ENCODE measurements around the gene ADCY3.

ADCY3 gene

GRCh38 chr2:24924732-24925131, 4.7 kb upstream of the ADCY3 start:
- no peak for DNase-seq

DNA sequence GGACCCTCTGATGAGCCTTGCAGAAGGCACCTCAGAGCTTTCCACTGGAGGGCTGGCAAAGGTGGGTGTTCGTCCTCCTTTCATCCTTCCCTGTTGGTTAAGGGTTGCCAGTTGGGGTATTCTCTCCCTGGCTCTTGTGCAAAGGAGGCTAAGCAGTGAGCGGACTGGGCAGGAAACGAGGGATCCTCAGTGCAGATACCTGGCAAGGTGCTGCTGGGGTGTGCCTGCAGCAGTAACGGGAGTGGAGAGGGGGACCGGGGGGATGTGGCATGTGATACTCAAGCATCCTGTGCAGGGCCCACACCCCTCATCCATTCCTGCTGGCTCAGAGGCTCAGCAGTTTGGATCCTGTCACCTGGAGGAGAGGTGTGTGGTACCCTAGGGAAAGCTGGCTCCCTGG, 4.2 kb upstream of the ADCY3 start:
- DNase-seq: no peak

GRCh38 chr2:24923106-24923505, 3.1 kb upstream of the ADCY3 start:
- no peak for DNase-seq

DNA sequence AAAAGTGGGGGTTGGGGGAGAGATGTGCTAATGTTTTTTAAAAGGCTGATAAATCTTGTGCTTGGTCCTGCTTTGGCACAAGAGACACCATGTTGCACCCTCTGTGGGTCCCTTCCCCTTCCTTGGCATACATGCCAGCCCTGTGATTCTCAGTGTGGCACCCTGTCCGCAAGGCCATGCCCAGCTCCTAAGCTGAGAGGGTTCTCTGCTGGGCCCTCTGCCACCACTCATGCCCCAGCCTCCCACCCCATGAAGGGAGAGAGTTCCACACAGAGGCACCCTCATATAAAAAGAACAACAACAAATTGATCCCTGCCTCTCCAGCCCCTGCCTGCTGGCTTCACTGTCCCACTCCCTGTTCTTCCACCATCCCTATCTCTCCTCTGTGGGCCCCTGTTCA, 2.5 kb upstream of the ADCY3 start:
- no peak for DNase-seq

GRCh38 chr2:24920809-24921441, 888 bp upstream of the ADCY3 start:
- no peak for DNase-seq

- DNase-seq: no peak
Measured at GRCh38 chr2:24919506-24920097, 435 bp downstream of the ADCY3 start.

DNA sequence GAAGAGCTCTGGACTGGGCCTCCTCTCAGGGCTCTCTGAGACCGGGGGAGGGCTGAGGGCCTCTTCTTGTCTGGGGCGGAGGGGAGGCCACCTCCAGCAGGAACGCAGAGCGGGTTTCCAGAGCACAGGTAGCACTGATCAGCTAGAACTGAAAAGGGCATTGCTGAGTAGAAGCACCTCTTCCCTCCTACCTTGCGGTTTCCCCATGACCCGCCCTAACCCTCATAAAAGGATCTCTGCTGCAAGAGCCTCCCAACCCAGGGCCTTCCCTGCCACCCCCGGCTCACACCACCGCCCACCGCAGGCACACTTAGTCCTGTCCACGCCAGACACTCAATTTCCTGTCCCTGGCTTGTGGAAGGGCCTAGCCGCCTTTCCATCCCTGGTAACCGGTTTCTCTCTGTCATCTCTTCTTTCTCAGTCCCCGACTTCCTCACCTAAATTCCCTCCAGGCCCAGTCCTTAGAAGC, 966 bp downstream of the ADCY3 start:
- no peak for DNase-seq

GRCh38 chr2:24918326-24919036, 1.6 kb downstream of the ADCY3 start:
- DNase-seq: no peak

DNA sequence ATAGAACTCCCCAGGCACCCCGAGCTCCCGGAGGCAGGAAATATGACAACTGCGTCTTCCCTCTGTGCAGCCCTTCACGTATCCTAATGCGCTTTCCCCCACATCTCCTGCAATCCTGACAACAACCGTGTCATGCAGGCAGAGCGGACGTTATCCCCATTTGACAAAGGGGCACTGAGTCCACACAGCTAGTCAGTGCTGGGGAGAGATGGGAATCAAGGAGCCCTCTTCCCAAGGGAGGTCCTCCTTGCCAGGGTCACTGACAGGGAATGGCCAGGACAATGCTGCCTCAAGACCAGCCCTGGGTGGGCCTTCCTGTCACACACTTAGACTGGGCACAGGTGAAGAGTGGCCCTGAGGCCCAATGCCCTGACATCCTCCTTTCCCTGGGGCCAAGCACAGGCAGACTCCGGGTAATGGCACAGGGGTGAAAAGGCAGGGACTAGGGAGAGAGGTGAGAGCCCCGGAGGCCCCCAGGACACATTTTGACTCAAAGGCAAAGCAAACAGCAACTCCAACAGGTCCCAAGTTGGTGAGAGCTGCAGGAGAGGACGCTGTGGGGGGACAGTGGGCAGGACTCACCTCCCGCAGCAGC, 2.2 kb downstream of the ADCY3 start:
- DNase-seq: no peak

GRCh38 chr2:24917086-24917485, 3.0 kb downstream of the ADCY3 start:
- no peak for DNase-seq

GRCh38 chr2:24915796-24916195, 4.2 kb downstream of the ADCY3 start:
- no peak for DNase-seq

DNA sequence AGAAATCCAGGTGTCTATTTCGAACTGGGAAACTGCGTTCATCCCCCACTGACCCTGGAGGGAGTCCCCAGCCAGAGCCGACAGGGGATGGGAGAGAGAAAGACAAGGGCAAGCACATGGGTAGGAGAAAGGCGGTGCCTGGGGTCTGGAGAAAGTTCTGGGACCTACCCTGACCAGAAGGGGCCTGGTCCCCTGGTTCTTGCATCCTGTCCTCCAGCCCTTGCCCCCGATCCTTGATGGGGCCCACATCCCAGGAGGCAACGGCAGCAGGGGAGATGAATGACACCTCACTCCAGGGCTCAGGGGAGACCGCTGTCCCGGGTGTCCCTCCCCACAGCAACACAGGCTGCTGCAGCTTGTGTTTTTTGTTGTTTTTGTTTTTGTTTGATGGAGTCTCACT, 4.9 kb downstream of the ADCY3 start:
- no peak for DNase-seq

GRCh38 chr2:24914713-24915112, 5.3 kb downstream of the ADCY3 start:
- DNase-seq: no peak

- DNase-seq: no peak
Measured at GRCh38 chr2:24913911-24914310, 6.1 kb downstream of the ADCY3 start.

DNA sequence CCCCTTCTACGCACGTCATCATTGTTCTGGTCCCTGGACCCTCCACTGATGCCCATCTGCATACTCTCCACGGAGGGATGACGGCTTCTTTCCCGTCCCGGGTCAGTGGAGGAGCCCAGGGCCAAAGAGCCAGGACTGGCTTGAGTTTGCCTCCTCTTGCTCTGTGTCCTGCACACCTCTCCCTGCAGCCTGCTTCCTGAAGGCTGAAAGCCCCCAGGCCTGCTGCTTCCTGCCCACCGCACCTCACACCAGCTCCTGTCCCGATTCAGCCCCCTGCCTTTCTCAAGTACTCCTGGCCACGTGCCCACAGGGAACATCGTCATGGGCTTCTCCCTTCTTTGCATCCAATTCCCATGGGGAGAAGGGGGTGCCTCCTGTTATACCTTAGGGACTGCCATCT, 7.1 kb downstream of the ADCY3 start:
- no peak for DNase-seq

- DNase-seq: no peak
Measured at GRCh38 chr2:24912523-24912922, 7.5 kb downstream of the ADCY3 start.

DNA sequence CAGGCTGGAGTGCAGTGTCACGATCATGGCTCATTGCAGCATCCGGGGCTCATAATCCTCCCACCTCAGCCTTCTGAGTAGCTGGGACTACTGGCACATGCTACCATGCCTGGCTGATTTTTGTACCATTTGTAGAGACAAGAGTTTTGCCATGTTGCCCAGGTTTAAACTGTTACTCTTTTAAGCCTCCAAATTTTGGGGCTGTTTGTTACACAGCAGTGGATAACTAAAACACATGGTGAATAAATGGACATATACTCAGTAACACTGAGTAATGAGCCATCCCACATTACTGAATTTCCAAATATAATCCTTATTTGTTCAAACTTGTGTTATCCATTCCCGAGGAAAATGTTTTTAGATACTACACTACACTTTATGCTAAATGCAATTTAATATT, 9.8 kb downstream of the ADCY3 start:
- no peak for DNase-seq

DNA sequence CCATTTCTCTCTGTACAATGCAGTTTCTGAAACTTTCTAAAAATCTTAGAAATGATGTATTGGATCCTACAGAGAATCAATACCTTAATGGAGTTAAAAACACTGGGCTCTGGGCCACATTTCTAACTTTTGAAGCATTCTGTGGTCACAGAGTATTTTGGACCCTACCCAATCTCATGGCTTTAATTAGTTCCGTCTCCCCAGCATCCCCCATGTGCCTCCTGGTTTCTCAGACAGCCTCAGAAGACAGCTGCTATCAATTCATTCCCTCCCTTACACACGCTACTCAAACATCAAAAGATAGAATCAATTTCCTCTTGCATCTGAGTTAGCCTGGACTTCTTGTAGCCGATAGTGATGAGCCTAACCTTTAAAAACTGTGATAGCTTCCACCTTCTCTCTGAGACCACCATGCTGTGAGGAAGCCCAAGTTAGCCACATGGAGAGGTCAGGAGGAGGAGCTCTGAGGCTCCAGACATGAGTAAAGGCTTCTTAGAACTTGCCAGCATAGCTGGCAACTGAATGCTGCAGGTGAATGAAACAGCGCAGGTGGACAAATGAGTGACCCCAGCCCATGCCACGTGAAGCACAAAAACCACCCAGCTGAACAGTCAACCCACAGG, 10.4 kb downstream of the ADCY3 start:
- no peak for DNase-seq

DNA sequence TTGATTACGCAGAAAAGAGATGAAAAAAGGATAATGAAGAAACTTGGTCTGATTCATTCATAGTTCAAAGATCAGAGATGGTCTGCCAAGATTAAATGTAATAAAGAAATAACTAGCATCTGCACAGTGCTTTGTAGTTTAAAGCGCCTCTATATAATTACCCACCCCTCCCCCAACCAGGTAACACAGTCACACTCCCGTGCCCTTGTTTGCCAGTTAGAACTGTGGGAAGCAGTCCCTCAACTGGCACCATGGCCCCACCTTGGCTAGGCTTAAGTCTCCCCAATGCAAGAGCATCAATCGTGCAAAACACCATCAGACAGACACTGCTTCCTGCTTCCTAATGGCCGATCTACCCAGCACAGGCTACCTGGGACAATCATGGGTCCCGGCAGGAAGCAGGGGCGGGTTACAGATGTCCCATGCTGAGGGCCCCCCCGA, 11.6 kb downstream of the ADCY3 start:
- no peak for DNase-seq

DNA sequence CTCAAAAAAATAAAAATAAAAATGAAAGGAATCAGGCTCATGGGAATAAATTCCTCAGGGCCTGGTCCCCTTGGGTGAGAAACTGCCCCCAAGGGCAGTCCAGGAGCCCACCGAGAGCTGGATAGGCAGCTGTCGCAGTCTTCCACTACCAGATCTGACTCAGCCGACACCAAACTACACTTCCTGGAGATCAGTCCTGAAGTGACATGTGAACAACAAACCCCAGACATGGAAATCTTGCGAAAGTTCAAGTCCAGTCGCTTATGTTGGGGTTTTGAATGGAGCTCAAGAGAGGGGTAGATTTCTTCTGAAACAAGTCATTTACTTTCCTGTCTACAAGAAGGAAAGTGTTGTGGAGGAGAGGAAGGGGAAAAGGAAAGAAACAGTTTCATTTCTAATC, 12.9 kb downstream of the ADCY3 start:
- no peak for DNase-seq

GRCh38 chr2:24906466-24906865, 13.6 kb downstream of the ADCY3 start:
- DNase-seq: no peak

DNA sequence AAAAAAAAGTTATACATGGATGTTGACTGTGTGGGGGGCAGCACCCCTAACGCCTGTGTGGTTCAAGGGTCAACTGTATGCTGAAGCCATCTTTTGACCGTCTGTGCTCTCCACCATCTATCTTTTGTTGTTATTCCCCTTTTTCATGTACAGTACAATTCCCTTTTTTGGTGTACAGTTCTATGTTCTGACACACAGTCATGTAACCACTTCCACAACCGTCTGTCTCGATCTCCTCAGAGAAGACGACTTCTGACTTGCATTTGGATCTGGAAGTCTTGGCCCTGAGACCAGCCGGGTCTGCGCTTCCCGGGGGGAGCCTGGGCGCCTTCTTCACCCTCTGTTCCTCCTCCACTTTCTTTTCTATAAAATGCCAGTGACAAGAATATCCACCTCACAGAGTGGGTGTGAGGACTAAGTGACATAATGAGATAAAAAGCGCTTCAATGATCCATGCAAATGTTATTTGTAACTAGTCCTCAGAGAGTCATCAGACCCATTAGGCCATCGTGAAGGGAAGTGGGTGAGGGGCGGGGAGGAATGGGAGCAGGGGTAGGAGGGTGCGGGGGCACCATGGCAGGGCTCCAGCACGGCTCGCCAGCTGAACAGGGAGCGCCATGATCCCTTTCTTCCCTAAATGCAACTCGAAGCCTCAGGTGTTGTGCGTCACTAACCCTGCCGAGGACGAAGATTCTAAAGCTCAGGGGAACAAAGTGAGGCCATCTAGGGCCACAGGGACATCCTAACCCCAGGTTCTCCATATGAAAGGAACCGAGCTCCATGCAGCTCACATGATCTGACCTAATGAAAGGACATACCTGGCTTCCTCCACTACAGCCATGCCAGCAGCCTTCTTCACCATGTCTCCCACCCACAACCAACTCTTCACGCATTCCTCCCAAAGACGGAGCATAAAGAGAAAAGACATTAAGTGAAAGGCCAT, 16.6 kb downstream of the ADCY3 start:
- DNase-seq: no peak
